GM18526 (cell line): Measurements from ENCODE around the gene A1BG.

Experiments
- POLR2A ChIP-seq: IDR thresholded peaks from 3 replicates; pipeline ENCODE4 v1.6.1; 2011; ENCODE audit not compliant: insufficient read length; ENCODE audit errors: extremely low read depth

The A1BG gene

DNA sequence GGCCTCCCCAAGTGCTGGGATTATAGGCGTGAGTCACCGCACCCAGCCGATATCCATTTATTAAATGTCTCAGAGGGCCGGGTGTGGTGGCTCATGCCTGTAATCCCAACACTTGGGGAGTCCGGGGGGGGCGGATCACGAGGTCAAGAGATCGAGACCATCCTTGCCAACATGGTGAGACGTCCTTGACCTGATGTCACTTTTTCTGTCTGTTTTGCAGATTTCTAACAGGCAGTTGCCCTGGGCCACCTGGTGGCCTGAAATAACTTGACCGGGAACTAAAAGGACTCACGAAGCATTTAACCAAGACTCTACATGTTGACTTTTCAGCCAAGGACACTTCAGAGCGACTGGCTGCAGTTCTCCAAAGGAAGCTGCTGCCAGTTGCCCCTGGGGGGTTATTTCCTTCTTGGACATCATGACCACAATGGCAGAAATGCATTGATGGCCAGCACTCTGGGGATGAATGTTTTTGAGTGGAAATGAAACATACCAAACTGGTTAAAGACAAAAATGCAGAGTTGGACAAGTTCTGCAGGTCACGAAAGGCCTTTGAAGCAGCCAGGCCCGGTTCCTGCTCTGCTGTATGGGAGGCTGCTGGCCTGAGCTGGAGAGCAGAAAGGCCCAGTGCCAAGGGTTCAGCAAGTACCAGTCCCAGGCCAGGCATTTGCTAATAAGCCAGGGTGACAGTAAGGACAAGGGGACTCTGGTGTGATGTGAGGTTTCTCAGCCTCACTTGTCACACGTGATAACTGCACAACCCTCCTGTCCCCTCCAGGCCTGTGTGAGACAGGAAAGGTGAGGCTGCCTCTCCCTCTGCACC lies 19.2 kb upstream of the A1BG start:
- TF ChIP-seq POLR2A, result no peak

DNA sequence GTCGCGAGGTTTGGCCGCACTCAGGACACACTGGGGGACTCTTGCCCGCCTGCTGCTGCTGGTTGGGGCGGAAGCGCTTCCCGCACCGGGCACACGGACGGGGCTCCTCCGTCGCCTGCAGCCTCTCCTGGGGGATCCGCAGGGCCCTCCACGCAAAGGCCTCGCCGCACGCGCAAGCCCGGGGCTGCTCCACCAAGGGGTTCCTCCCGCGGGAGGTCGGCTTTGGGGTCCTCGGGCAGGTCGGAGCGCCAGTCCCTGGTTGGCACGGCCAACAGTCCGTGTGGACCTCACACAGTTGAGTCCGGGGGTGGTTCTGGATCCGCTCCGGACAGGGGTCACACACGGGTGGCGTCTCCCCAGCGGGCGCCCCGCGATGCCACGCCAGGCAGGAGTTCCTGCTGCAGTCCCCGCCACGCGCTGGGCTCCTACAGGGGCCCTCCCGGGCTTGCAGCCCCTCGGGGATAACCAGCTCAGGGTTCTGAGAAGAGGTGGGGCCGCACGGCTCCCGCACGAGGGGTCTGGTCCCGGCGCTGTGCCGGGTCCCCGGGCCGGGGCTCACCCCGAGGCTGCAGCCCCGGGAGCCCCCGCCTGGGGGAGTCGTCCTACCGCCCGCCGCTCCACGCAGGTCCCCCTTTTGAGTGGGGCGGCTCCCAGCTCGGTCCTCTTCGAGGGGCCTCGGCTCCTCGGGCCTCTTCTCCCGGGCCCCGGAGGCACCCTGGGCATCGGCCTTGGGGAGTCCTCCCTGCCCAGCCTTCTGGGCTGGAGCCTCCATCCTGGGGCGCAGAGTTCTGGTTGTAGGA lies 15.5 kb upstream of the A1BG start:
- no peak for TF ChIP-seq POLR2A

DNA sequence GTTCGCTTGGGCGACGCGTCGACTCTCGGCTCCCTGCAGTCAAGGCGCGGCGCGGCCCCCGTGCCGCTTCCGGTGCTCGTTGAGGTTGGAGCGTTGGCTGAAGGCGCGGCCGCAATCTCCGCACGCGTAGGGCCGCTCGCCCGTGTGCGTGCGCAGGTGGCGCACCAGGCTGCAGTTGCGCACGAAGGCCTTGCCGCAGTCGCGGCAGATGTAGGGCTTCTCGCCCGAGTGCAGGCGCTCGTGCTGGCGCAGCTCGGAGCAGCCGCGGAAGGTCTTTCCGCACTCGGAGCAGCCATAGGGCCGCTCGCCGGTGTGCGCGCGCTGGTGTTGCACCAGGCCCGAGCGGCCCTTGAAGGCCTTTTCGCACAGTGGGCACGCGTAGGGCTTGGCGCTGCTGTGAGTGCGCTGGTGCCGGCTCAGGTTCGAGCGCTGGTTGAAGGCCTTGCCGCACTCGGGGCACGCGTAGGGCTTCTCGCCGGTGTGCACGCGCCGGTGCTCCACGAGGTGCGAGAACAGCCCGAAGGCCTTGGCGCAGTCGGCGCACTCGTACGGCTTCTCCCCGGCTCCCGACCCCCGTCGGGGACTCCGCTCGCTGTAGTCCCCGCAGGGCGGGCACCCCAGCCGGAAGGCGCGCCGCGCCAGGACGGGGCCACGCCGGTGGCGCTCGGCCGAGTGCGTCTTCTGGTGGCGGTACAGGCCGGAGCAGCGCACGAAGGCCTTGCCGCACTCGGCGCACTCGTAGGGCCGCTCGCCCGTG lies 14.6 kb upstream of the A1BG start:
- no peak for TF ChIP-seq POLR2A

DNA sequence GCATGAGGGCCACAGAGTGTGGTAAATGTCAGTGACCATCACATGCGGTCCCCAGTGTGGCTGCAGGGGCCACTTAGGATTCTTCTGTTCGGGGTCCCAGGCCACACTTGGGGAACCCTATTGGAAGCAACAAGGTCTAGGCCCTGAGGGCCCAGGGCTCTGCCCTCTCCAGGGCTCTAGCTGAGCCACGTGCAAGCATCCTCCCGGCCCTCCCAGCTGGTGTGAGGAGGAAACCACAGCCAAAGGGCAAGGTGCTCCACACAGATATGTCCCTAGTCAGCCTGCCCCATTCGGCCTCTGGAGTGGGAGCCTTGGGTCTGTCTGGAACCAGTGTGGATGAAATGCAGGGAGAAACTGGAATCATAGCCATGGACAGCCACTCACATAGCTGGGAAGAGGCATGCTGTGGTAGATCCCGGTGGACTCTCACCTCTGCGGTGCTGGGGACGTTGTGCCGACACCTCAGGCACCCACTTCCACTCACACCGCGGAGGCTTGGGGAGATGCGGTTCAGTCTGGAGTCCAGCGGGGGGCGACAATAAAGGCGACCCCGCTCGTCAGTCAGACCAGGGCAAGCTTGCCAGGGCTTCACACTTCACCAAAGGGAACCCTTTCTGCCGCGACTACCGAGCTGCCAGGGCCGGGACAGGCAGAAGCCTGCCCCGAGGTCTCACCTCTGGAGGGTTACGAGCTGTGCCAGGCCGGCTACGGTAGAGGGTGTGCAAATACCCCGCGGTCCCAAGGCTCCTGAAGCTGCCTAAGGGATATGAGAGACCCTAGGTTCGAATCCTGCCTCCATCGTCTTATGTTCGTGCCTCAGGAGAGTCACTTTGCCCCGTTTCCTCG lies 13.5 kb upstream of the A1BG start:
- no peak for TF ChIP-seq POLR2A

DNA sequence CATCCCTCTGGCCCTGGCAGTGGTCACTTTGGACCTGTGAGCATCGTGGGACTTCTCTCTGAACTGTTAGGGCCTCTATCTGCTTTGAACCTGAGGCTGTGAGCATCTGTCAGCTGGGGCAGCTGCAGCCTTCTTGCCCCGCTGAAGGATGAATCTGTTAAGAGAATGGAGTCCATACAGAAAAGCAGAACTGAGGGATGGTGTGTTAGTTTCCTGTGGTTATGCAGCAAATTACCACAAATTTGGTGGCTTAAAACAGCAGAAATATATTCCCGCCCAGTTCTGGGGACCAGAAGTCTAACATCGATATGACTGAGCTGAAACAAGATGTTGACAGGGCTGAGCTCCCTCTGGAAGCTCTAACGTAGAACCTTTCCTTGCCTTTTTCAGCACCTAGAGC lies 10.9 kb upstream of the A1BG start:
- no peak for TF ChIP-seq POLR2A

DNA sequence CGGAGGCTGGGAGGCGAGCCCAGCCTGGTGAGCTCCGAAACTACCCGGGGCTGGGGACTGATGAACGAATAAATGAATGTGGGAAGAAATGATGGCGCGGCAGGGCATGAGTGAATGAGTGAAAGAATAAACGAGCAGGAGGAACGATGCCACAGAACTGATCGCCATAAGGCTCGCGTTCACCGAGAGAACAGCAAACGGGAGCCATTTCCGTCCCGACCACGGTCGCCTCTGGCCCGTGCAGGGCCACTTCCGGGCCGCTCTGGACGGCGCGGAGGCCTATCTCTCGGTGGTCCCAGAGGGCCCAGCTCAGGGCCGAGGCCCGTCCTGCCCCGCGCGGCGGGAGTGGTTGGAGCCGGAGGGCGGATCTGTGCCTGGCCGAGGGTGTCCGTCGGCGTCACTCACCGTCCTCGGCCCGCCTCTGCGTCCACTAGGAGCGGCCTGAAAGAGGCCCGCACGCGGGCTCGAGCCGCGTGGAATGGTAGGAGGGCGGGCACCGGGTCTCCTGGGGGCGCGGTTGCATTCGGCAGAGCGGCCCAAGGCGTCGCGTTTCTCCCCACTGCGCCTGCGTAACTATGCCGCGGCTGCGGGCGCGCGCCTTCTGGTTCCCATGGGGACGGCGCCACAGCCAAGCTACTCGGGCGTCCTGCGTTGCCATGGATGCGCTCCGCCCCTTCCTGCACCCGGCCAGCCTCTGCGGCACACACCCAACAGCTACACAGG lies 9.1 kb upstream of the A1BG start, which contains the start of gene ZNF497:
Gene ZNF497 (minus strand): TSS at position 480 of the 723 bp plus-strand sequence. CDS start 5,116 bp downstream, outside the sequence.
- TF ChIP-seq POLR2A, result peak; percentile 51

DNA sequence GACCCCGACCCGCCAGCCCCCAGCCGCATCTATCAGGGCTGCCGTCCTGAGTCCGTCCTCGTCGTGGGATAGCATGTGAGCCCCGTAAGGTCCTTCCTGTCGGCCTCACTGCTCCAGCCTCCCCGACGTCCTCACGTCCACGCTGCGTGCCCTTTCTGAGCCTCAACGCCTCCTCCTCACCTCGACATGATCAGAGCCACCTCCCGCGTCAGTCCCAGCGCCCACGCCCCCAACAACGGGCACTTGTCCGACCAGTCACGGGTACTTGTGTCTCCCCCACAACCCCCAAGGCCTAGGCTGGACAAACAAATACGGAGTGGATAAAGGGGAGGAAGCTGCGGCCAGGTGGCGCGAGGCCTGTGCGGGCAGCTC lies 8.6 kb upstream of the A1BG start:
- peak; percentile 12 for TF ChIP-seq POLR2A

DNA sequence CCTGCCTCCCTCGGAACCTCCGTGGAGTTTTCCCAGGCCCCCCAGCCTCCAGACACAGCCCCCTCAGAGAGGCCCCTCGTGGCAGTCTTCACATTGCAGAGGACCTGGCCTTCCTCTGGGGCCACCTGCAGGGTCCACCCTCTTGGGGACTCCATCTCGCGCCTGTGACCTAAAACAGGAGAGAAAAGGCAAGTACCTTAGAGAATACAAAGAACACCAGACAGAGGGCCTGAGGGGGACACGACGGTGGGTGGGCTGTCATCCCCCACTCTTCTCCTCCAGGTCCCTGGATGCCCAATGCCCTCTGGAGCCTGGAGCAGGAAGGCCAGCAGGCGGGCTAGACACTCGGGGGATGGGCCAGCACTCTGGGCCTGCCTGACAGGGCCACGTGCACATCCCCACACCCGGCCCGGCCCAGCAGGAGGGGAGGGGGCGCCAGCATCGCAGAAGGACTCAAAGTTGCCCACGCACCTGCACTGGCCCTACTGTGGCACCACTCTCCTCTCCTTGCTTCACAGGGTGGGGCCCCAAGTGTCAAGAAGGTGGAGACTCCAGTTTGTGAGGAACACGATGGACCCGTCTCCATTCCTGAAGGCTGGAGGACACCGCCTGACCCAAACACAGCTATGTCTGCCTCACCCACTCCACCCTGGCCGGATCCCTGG lies 4.3 kb upstream of the A1BG start:
- TF ChIP-seq POLR2A, result no peak

DNA sequence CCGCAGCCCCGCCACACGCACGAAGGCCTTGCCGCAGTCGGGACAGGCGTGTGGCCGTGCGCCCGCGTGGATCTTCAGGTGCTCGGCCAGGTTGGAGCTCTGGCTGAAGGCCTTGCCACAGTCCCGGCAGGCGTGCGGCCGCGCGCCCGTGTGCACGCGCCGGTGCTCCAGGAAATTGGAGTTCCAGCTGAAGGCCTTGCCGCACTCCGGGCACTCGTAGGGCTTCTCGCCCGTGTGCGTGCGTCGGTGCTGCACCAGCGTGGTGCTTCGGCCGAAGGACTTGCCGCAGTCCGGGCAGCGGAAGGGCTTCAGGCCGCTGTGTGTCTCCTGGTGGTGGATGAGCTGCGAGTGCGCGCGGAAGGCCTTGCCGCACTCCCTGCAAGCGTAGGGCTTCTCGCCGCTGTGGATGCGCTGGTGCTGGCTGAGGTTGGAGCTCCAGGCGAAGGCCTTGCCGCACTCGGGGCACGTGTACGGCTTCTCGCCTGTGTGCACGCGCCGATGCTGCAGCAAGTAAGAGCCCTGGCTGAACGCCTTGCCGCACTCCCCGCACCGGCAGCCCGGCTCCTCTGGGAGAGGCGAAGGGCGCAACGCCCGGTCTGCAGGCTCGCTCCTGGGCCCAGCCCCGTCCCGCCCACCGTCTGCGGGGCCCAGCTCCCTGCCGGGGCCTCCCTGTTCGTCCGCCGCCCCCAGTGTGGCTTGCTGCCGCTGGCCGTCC lies 3.6 kb upstream of the A1BG start:
- no peak for TF ChIP-seq POLR2A

DNA sequence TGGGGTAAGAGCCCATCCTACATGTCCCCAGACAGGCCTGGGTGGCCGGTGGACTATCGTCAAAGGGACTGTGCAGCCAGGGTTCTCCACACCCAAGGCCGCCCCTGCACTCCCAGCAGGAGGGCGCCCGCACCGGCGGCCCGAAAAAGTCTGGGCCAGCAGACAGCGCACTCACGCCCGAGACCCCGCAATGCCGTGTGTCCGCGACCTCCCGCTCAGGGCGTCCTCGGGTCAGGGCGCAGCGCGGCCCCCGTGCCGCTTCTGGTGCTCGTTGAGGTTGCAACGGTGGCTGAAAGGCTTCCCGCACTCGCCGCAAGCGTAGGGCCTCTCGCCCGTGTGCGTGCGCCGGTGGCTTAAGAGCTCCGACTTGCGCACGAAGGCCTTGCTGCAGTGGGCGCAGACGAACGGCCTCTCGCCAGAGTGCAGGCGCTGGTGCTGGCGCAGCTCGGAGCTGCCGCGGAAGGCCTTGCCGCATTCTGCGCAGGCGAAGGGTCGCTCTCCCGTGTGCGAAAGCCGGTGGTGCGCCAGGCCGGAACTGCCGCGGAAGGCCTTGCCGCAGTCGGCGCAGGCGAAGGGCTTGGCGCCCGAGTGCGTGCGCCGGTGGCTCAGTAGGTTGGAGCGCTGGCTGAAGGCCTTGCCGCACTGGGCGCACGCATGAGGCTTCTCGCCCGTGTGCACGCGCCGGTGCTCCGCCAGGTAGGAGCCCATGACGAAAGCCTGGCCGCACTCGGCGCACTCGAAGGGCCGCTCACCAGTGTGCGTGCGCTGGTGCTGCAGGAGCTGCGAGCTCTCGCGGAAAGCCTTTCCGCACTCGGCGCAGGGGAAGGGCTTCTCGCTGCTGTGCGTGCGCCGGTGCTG lies 2.8 kb upstream of the A1BG start:
- TF ChIP-seq POLR2A, result peak; percentile 7

DNA sequence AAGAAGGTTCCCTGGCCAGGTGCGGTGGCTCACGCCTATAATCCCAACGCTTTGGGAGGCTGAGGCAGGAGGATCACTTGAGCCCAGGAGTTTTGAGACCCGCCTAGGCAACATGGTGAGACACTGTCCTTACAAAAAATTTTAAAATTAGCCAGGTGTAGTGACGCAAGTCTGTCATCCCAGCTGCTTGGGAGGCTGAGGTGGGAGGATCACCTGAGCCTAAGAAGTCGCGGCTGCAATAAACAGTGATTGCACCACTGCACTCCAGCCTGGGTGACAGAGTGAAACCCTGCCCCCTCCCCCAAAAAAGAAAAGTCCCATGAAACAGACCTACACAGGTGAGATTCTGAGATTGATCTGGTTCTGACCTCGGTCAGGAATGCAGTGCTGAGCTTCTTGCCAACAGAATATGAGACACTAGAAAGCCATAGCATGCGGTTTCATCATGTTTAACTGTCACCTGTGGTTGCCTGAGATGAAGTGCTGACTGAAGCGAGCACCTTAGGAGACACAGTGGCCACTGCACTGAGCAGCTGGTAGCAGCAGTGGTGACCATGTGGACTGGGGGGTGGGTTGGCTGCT lies 2.0 kb upstream of the A1BG start:
- TF ChIP-seq POLR2A, result no peak

DNA sequence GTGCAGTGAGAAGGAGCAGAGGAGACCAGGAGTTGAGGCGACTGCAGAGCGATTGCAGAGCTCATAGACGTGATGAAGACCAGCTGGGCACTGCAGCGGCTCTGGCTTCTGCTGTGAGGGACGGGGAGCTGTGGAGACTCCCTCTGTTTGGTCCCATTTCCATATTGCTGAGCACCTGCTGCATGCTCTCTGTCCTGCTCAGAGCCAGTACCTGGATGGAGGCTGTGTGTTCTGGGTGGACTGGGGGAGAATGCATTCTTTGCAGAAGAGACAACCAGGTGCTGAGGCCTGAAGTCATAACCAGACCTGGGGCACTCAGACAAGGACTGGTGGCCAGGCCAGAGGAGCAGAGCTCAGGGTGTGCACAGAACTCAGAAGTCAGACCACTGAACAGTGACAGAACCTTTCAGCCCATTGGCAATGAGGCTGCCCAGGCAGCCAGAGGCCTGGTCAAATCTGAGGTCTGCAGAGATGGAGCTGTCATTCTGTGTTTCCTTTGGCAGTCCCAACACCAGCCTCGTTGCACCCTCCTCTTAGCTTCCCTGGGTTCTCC lies 1.3 kb upstream of the A1BG start:
- no peak for TF ChIP-seq POLR2A
